Breast epithelium (tissue), 4 donors: ENCODE measurements around the gene LGALS9. TPM values are rescaled to one million over a fixed set of nuclear protein-coding genes. Genes with fewer than 3 reads are reported as not detected.
"Not testable (repeated sequence)": the region's sequence is repeated elsewhere in the genome, so short reads cannot be mapped to it uniquely, and the experiment has no call there.

Source experiments
- DNase-seq, 2 donors: peaks; one replicate each; pipeline ENCODE4 v3.0.0-alpha.2; 2019; ENCODE audit warnings: low spot score in 2 of 2
- H3K27ac ChIP-seq, 2 donors: fragments of 200-600 bp; sonication (generic) in 1 of 2; one replicate each; pipeline ENCODE4 v1.5.1; 2016 to 2019; ENCODE audit warnings: mild to moderate bottlenecking in 1 of 2
- H3K27me3 ChIP-seq, 2 donors: fragments of 200-600 bp; sonication (generic) in 1 of 2; one replicate each; pipeline versions ENCODE4 v1.5.1 to v1.6.0; 2017 to 2019; ENCODE audit warnings: control low read depth in 1 of 2, mild to moderate bottlenecking in 1 of 2
- H3K36me3 ChIP-seq: fragments of 200-600 bp; one replicate; pipeline ENCODE4 v1.5.1; 2019
- H3K4me1 ChIP-seq, 2 donors: fragments of 200-600 bp; sonication (generic); one replicate each; pipeline ENCODE4 v1.5.1; 2016 to 2019; ENCODE audit warnings: control low read depth in 1 of 2
- H3K4me3 ChIP-seq, 3 donors: fragments of 200-600 bp; sonication (generic); 1 replicate in 2 of 3; 2 replicates in 1 of 3; pipeline ENCODE4 v1.5.1; 2016 to 2019; ENCODE audit warnings: mild to moderate bottlenecking in 3 of 3, moderate library complexity in 2 of 3
- H3K9me3 ChIP-seq, 2 donors: fragments of 200-600 bp; sonication (generic) in 1 of 2; one replicate each; pipeline ENCODE4 v1.5.1; 2016 to 2019; ENCODE audit warnings: control low read depth in 1 of 2
- CTCF ChIP-seq, 3 donors: fragments of 450-650 bp; IDR thresholded peaks; one replicate each; pipeline ENCODE4 v1.5.1; 2016 to 2017; ENCODE audit warnings: antibody characterized with exemption in 3 of 3, mild to moderate bottlenecking in 3 of 3, moderate library complexity in 3 of 3
- POLR2A ChIP-seq: fragments of 450-650 bp; IDR thresholded peaks from one replicate; pipeline ENCODE4 v1.6.1; 2016; ENCODE audit warnings: antibody characterized with exemption, mild to moderate bottlenecking, moderate library complexity
- POLR2AphosphoS5 ChIP-seq, 3 donors: sonication (generic); formaldehyde crosslinking; IDR thresholded peaks; one replicate each; pipeline ENCODE4 v1.6.1; 2017; ENCODE audit warnings: antibody characterized with exemption in 3 of 3
- intact Hi-C: fragments of 100-400 bp; cut with DNase I; formaldehyde crosslinking; loops from one replicate; pipeline ENCODE4 v1.15.1; 2023; ENCODE audit warnings: low total_unique reads
- total RNA-seq, 3 donors: library from RNA; depleted of rRNA; stranded (reverse); fragments of >200 nt; gene quantifications; one replicate each; pipeline ENCODE4 v1.1.0, GENCODE V29; 2016

The LGALS9 gene
- total RNA-seq, 3 donors from 2014 or later, result 17.4 to 58.1 (median 30.1) TPM

GRCh38 chr17:27654654-27655524, 23.9 kb downstream of the LGALS9 start:
- no peak overlapping the region for H3K27ac ChIP-seq
- no peaks in the 10 kb centered on the region for H3K9me3 ChIP-seq
- peak in 1 of 2 donors; percentile 73 for DNase-seq
- TF ChIP-seq CTCF (IDR thresholded peaks at IDR 0.05) (peak; percentile 73 to 75 (median 73)), POLR2AphosphoS5 (IDR thresholded peaks at IDR 0.05) (no peak)
- no peak overlapping the region for H3K4me3 ChIP-seq
- H3K27me3 ChIP-seq, result no peaks in the 10 kb centered on the region
- intact Hi-C loops, result no loop called here
- no peaks in the 10 kb centered on the region for H3K36me3 ChIP-seq
- no peaks in the 10 kb centered on the region for H3K4me1 ChIP-seq

DNA sequence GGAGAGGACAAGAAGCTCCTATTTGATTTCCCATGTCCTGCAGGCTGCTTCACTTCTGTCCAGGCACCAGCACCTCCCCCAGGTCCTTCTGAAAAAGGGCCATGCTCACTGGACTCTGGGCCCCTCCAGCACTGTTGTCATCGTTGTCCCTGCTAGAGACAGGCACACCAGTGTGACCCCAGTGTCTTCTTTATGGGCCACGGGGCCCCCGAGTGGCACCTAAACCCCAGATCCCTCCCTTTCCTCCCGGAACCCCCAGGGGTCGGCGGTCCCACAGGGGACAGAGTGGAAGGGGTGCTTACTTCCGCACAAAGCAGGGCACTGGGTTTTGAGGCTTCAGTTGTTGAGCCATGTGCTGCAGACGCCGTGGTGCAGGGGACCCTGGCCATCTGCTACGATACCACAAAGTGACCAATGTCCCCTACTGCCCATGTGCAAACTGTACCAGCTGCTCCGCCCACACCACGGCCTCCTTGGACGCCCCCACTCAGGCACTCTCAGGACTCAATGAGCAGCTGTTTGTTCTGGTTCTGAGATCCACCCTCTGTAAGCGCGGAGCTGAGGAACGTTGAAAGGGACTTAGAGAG, 24.6 kb downstream of the LGALS9 start:
- H3K9me3 ChIP-seq, H3K27me3 ChIP-seq, H3K27ac ChIP-seq, H3K4me3 ChIP-seq, H3K4me1 ChIP-seq, intact Hi-C loops, H3K36me3 ChIP-seq, DNase-seq: not testable (repeated sequence)

GRCh38 chr17:27656620-27657019, 25.6 kb downstream of the LGALS9 start:
- intact Hi-C loops, H3K36me3 ChIP-seq, H3K4me1 ChIP-seq, H3K4me3 ChIP-seq, H3K27me3 ChIP-seq, DNase-seq, H3K9me3 ChIP-seq, H3K27ac ChIP-seq: not testable (repeated sequence)

GRCh38 chr17:27657620-27658019, 26.6 kb downstream of the LGALS9 start:
- no peaks in the 10 kb centered on the region for H3K27me3 ChIP-seq
- no peak overlapping the region for H3K27ac ChIP-seq
- intact Hi-C loops, result no loop called here
- no peak for DNase-seq
- no peak overlapping the region for H3K4me3 ChIP-seq
- TF ChIP-seq POLR2A (no peak), POLR2AphosphoS5 (IDR thresholded peaks at IDR 0.05) (no peak), CTCF (IDR thresholded peaks at IDR 0.05) (no peak)
- H3K9me3 ChIP-seq, result no peaks in the 10 kb centered on the region
- no peaks in the 10 kb centered on the region for H3K4me1 ChIP-seq
- no peaks in the 10 kb centered on the region for H3K36me3 ChIP-seq

- Histone ChIP-seq H3K27me3 (no peaks in the 10 kb centered on the region), H3K9me3 (no peaks in the 10 kb centered on the region), H3K27ac (no peak overlapping the region), H3K36me3 (no peaks in the 10 kb centered on the region), H3K4me3 (no peak overlapping the region), H3K4me1 (no peaks in the 10 kb centered on the region)
- no peak for DNase-seq
- intact Hi-C loops, result no loop called here
- no peak for TF ChIP-seq POLR2A
- no peak for TF ChIP-seq POLR2AphosphoS5 (IDR thresholded peaks at IDR 0.05)
- no peak for TF ChIP-seq CTCF (IDR thresholded peaks at IDR 0.05)
Measured at GRCh38 chr17:27659683-27660082, 28.7 kb downstream of the LGALS9 start.

GRCh38 chr17:27660436-27660835, 29.4 kb downstream of the LGALS9 start:
- Histone ChIP-seq H3K4me1 (no peaks in the 10 kb centered on the region), H3K27me3 (no peaks in the 10 kb centered on the region), H3K9me3 (no peaks in the 10 kb centered on the region), H3K27ac (no peak overlapping the region), H3K4me3 (no peak overlapping the region), H3K36me3 (no peaks in the 10 kb centered on the region)
- DNase-seq, result no peak
- intact Hi-C loops, result no loop called here
- TF ChIP-seq POLR2AphosphoS5 (IDR thresholded peaks at IDR 0.05), result no peak
